ENCODE data around the gene BEGAIN.

- no peak for TF ChIP-seq CTCF (IDR thresholded peaks at IDR 0.05)
- TF ChIP-seq POLR2A (IDR thresholded peaks at IDR 0.05) = no peak
Observed at GRCh38 chr14:100549834-100550625, 37.2 kb downstream of the BEGAIN start.

Data from ovary (tissue), 3 donors.